Tibial nerve (tissue), 4 donors: Measurements from ENCODE around the gene GLO1.

Source experiments
- CTCF ChIP-seq, 5 experiments: fragments of 200-600 bp in 3 of 5; fragments of 450-650 bp in 2 of 5; sonication (generic) in 3 of 5; IDR thresholded peaks; one replicate each; pipeline ENCODE4 v1.5.1; 2016 to 2019; ENCODE audit warnings: antibody characterized with exemption in 5 of 5, mild to moderate bottlenecking in 3 of 5, moderate library complexity in 2 of 5
- EP300 ChIP-seq, 2 donors: sonication (generic); formaldehyde crosslinking; IDR thresholded peaks; one replicate each; pipeline ENCODE4 v1.6.1; 2017; ENCODE audit warnings: antibody characterized with exemption in 2 of 2, mild to moderate bottlenecking in 1 of 2

GRCh38 chr6:38697846-38698245 lies 5.1 kb downstream of the GLO1 start:
- TF ChIP-seq CTCF (IDR thresholded peaks at IDR 0.05) (no peak), EP300 (IDR thresholded peaks at IDR 0.05) (no peak)
